DOHH2 (cell line): ENCODE data around the gene JAK3.

Experiments used
- CTCF ChIP-seq: fragments of 200-600 bp; sonication (generic); IDR thresholded peaks from one replicate; pipeline ENCODE4 v1.5.1; 2014; ENCODE audit warnings: antibody characterized with exemption, mild to moderate bottlenecking, low read depth, low read length; ENCODE audit not compliant: poor library complexity, severe bottlenecking
- EZH2phosphoT487 ChIP-seq: fragments of 200-600 bp; sonication (generic); IDR thresholded peaks from 2 replicates; pipeline ENCODE4 v1.6.1; 2017; ENCODE audit warnings: borderline replicate concordance, mild to moderate bottlenecking, antibody characterized with exemption, low read length, moderate library complexity, mixed read lengths

DNA sequence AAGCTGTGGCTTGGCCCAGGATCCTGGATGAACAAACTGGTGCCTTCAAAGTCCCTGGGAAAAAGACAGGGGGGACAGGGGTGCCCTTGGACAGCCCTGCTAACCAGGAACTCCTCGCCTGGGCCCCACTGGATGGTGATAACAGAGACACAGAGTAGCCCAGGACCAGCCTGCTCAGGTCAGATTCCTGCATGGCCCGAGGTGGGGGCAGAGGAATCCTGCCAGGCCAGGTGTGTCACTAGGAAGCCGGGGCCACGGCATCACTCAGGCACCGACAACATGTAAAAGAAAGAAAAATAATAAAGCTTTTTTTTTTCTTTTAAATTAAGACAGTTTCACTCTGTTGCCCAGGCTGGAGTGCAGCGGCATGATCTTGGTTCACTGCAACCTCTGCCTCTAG, 6.3 kb upstream of the JAK3 start:
- no peak for TF ChIP-seq CTCF
- no peak for TF ChIP-seq EZH2phosphoT487
